ENCODE data around the gene PTPRN2. TPM values are rescaled to one million over a fixed set of nuclear protein-coding genes. Genes with fewer than 3 reads are reported as not detected.

PTPRN2 gene
- total RNA-seq, 1 experiment from 2014 or later, result 0.16 TPM

DNA sequence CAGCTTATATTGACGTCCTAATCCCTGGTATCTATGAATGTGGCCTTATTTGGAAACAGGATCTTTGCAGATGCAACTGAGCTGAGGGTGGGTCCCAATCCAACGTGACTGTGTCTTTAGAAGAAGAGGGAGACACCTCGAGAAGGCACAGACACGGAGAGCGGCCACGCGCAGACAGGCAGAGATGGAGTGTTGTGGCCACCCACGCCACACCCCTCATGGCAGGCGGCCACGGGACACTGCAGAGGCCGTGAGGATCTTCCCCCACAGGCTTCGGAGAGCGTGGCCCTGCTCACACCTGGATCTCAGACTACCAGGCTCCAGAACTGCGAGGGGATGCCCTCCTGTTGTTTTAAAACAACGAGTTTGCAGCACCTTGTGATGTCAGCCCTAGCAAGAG is 1005.9 kb downstream of the PTPRN2 start:
- in situ Hi-C loops (cut with HindIII; ENCODE audit: low pct_unique_long_range_greater_than_20kb, low sequenced_read_pairs), result no loop called here
- DNase-seq (ENCODE audit: low read depth, low spot score), result no peak

DNA sequence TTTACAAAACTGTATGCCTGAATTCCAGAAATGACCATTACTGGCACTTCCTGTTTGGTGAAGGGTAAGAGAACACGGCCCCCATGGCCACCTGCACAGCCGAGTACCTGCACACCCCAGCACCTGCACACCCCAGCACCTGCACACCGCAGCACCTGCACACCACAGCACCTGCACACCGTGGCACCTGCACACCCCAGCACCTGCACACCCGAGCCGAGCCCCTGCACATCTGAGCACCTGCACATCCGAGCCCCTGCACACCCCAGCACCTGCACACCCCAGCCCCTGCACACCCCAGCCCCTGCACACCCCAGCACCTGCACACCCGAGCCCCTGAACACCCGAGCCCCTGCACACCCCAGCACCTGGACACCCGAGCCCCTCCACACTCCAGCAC is 1007.3 kb downstream of the PTPRN2 start:
- in situ Hi-C loops (cut with HindIII; ENCODE audit: low pct_unique_long_range_greater_than_20kb, low sequenced_read_pairs), result no loop called here
- no peak for DNase-seq (ENCODE audit: low read depth, low spot score)

DNA sequence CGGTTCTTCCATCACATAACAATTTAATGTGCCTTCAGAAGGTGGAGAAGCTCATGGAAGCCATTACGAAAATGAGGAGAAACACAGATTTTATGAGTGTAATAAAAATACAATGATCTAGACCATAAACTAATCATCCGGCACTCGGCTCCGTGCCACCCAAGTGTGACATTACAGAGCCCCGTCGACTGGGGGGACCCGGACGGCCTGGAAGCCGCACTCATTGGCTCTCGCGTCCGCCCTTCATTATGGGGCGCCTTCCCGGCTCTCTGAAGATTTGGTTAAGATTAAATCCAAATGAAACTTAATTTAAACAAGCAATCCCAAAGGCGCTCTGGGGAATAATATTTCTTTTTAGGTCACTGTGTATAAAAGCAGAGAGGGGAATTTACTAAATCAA is 1008.2 kb downstream of the PTPRN2 start:
- no peak for DNase-seq (ENCODE audit: low read depth, low spot score)
- in situ Hi-C loops (cut with HindIII; ENCODE audit: low pct_unique_long_range_greater_than_20kb, low sequenced_read_pairs), result no loop called here

DNA sequence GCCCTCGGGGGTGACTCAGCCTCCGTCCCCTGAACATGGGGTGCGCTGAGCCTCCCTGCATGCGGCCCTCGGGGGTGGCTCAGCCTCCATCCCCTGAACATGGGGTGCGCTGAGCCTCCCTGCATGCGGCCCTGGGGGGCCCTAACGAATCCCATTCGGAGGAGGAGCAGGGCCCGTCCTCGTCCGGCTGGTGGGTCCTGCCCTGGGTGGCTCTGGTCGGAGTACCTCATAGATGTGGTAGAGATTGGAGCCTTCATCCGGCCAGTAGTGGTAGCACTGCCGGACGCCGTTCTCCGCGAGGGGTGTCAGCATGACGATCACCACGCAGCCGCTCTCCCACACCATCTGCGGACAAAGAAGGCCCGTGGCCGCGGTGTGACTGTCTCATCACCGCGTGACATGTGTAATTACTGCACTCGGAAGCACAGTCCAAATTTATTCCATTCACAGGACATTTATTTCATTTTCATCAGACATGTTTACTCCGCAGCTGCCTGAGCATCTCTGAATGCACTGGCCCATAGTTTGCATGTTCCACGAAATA is 1009.8 kb downstream of the PTPRN2 start:
- DNase-seq (ENCODE audit: low read depth, low spot score), result no peak
- in situ Hi-C loops (cut with HindIII; ENCODE audit: low pct_unique_long_range_greater_than_20kb, low sequenced_read_pairs), result no loop called here

DNA sequence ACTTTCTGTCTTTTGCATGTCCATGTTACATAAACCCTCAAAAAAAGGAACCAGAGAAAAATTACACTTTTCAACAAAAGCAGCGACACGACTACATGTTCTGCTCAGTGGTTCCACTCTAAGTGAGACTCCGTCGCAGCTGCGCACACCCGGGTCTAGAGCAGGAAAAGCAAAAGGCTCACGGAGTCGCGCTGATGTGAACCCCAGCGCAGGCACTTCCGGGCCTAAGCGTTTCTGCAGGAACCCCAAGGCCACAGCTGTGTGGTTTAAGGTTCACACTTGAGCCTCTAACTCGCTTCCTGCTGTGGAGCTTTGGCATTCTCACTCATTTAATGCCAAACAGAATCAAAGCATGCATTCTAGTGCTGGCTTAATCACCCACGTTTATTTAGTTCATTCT is 1010.6 kb downstream of the PTPRN2 start:
- in situ Hi-C loops (cut with HindIII; ENCODE audit: low pct_unique_long_range_greater_than_20kb, low sequenced_read_pairs), result no loop called here
- no peak for DNase-seq (ENCODE audit: low read depth, low spot score)

DNA sequence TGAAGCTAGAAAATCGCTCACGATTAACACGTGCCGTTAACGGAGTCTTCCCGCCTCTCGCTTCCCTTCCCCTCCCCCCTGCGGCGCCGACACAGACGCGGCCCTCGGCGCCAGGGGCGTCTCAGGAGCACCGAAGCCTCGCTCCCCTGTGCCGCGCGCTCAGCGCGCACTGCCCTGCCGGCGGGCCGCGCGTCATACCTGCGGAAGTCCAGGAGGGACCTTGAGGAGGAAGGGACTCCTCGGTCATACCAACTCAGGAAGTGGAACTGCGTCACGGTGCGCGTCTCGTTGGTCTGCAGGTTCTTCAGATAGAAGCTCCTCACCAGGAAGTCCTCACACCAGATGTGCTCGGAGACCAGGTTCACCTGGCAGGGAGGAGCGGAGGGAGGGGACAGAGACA is 1011.2 kb downstream of the PTPRN2 start:
- in situ Hi-C loops (cut with HindIII; ENCODE audit: low pct_unique_long_range_greater_than_20kb, low sequenced_read_pairs), result no loop called here
- no peak for DNase-seq (ENCODE audit: low read depth, low spot score)

DNA sequence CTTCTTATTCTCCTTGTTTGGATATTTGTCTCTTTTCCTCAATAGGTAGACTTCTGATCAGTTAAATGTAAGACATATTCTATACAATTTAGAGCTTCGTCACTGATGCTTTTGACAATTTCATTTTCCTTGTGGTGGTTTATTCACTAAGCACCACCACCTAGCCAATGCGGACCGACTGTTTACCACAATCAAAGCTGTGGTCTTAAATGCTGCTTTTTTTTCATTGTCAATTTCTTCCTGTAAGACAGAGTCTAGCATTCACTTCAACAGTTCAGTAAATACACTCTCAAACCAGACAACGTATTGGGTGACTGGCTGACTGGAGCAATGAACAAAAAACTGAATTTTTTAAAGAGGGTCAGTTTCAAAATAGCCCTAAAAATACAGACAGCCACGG is 1011.8 kb downstream of the PTPRN2 start:
- DNase-seq (ENCODE audit: low read depth, low spot score), result no peak
- in situ Hi-C loops (cut with HindIII; ENCODE audit: low pct_unique_long_range_greater_than_20kb, low sequenced_read_pairs), result no loop called here

DNA sequence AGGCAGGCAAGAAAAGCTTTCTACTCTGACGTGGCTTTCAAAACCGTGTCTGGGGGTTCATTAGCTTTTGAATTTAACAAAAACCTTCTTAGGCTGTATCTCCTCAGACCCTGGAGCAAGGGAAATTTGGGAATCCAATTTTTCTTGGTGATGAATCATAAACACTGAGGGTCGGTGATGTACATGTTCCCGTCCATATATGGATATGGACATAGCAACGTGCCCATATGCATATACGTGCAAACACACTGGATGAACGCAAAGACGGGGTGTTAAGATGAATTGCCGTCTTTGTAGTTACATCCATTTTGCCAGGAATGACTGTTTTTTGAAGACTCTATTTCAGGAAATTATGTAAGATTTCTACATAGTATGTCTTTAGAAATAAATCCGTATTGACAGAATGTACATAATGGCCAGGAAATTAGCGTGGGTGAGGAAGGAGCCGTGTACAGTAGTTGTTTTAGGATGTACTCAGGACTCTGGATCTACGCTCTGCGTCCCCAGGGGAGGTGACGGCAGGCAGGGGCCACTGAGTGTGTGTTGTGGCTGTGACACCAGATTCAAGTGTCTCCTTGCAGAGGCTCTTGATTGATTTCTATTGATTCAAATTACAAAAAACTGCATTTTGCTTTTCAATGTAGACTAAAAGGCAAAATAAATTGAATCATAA is 1012.6 kb downstream of the PTPRN2 start:
- in situ Hi-C loops (cut with HindIII; ENCODE audit: low pct_unique_long_range_greater_than_20kb, low sequenced_read_pairs), result no loop called here
- no peak for DNase-seq (ENCODE audit: low read depth, low spot score)

DNA sequence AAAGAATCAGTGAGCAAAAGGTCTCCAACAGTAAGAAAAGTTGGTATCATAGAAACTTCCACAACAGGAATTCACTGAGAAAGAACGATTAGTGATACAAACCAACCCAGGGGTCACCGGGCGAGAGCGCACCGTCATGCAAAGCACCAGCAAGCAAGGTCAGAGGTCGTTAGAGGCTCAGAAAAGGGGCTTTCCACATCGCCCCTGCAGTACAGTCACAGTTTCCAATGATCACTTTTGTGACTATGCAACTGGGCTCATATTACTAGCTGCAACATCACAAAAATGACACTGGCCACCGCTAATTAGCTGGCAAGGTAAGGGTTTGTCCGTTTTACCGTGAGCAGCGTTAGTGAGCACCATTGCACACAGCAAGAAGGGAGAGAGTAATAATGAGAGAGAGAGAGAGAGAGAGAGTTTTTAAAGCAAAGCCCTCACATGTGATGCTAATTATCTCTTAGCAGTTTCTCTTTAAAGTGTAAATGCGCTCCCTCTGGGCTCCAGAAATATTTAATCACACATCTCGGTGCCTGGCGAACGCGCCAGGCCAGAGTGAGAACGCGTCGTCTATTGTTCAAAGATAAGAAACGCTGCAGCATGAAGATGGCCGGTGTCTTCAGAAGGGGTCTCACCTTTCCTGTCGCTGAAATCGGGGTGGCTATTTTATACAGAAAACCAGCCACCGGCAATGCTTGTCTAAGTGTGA is 1013.4 kb downstream of the PTPRN2 start:
- DNase-seq (ENCODE audit: low read depth, low spot score), result no peak
- in situ Hi-C loops (cut with HindIII; ENCODE audit: low pct_unique_long_range_greater_than_20kb, low sequenced_read_pairs), result no loop called here

DNA sequence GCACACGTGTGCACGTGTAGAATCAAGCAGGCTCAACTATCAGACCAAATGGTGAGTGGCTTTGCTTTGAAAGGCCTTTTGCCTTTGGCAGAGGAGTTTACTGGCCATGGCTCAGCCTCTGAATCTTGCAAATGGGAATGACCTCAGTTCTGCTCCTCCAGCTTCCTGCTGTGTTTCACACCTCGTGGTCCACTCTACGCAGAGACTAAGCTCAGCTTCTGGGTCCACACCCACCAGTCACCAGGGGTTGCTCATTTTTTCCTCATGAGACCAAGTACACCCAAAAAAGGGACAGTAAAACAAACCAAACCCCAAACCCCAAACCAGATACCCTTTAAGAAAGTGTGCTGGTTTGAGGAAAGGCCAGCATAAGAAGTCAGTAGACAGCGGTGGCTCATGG is 1014.4 kb downstream of the PTPRN2 start:
- no peak for DNase-seq (ENCODE audit: low read depth, low spot score)
- in situ Hi-C loops (cut with HindIII; ENCODE audit: low pct_unique_long_range_greater_than_20kb, low sequenced_read_pairs), result no loop called here

DNA sequence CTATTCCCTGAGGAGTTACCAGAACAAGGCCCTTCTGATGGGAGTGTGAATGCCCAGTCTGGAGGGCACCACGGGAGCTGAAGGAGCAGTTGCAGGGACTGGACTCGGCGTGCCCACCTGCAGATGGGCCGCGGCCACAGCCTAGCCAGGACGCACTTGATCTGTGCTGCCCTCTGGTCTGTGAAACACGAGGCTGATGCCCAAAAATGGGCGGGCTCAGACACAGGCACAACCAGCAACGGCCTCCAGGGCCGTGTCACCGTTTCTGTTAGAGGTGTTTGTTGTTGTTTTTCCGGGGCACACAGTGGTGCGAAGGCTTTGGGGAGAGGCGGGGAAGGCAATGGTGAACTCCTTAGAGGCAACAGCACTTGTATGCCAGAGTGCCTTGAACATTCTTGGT is 1015.0 kb downstream of the PTPRN2 start:
- in situ Hi-C loops (cut with HindIII; ENCODE audit: low pct_unique_long_range_greater_than_20kb, low sequenced_read_pairs), result no loop called here
- DNase-seq (ENCODE audit: low read depth, low spot score), result no peak

DNA sequence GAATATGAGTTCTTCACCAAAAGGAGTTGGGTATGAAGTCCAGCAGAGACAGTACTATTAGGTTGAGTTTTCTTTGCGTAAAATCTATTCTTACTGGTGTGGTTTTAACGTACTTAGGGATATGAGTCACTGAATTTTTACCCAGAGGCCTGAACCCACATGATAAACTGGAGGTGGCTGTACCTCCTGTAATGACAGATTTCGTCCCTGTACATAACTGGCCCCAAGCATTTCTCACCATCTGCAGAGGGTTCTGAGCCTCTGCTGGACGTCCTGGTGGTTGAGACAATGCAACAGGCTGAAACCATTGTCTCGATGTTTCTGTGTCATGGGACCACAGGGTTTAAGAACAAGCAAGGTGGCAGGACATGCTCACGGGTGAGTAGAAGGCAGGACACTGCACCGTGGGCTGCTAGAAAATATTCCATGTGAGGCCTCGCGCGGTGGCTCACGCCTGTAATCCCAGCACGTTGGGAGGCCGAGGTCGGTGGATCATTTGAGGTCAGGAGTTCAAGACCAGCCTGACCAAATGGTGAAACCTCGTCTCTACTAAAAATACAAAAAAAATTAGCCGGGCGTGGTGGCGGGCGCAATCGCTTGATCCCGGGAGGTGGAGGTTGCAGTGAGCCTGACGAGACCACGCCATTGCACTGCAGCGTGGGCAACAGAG is 1017.0 kb downstream of the PTPRN2 start:
- in situ Hi-C loops (cut with HindIII; ENCODE audit: low pct_unique_long_range_greater_than_20kb, low sequenced_read_pairs), result no loop called here
- no peak for DNase-seq (ENCODE audit: low read depth, low spot score)

DNA sequence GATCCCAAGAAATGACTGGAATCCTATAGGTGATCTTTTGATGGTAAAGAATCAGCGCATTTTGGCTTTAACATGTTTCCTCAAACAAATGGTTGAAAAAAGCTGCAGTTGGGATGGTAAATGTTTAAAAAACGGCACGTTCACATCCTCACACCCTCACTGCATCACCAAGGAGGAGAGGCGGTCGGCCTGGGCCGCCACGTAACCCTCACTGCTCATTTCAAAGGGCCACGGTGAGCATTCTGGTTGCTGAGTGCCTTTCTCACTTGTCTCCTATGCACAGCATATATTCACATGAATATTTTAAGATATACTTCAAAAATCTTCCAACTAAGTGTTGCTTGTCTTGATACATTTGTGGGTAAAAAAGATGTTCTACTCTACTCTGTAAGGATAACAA is 1017.7 kb downstream of the PTPRN2 start:
- no peak for DNase-seq (ENCODE audit: low read depth, low spot score)
- in situ Hi-C loops (cut with HindIII; ENCODE audit: low pct_unique_long_range_greater_than_20kb, low sequenced_read_pairs), result no loop called here

DNA sequence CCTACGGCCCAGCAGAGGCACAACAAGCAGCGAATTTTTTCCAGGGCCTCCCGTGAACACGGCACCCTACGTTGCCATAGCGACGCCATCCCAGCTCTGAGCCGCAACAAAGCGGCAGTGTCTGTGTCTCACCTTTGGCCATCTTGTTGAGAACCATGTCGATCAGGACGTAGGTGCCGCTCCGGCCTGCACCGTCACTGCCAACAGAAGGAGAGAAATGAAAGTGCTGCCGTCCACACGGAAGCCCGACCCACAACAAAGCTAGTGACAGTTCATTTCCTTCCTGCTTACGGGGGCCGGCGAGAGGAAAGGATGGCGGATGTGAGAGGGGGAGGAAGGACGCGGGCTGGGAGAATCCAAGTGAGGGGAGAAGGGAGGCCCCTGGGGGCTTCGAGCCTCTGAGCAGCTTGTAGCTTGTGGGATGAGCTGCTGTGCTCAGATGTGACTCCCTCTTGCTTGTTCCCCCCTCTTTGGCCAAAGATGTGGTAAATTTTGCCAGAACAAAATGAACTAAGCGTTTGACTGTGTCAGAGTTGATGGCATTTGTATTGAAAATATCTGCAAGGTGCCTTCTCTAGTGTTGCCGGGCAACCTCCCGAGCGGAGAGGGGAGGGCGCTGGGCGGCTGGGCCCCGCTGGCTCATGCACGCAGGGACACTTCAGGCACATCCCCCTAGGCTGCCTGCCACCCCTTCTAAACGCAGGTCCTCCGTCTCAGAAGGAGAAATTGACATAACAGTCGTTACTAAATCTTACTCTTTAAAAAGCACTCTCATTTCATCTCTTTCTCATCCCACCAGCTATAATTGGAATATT is 1018.6 kb downstream of the PTPRN2 start:
- in situ Hi-C loops (cut with HindIII; ENCODE audit: low pct_unique_long_range_greater_than_20kb, low sequenced_read_pairs), result no loop called here

DNA sequence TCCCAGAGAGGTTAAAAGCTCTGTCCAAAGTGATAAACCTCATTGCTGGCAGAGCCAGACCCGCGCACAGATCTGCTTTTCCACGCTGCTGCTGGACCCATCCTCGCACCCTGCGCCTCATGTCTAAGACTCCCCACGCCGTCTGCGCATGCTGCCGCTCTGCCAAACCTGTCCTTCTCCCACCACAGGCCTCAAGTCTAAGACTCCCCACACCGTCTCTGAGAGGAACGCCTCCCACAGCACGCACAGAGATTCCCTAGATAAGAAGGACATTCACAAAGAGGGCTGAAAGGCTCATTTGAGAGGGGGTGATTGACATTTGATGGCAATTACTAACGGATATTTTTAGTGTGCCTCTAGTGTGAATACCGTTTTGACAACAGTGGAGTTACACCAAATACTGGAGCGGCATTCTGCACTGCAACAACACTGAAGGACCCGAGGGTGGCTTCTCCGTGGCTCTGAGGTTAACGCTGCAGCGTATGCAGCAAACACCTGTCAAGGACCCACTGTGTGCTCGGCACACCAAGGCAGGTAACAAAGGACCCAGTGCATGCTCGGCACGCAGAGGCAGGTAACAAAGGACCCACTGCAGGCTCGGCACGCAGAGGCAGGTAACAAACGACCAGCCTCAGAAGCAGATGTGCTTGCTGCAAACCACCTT is 1019.4 kb downstream of the PTPRN2 start:
- in situ Hi-C loops (cut with HindIII; ENCODE audit: low pct_unique_long_range_greater_than_20kb, low sequenced_read_pairs), result no loop called here
- no peak for DNase-seq (ENCODE audit: low read depth, low spot score)

More for the DNA sequence above, 1018.6 kb downstream of the PTPRN2 start:
- no peak for DNase-seq (ENCODE audit: low read depth, low spot score)

DNA sequence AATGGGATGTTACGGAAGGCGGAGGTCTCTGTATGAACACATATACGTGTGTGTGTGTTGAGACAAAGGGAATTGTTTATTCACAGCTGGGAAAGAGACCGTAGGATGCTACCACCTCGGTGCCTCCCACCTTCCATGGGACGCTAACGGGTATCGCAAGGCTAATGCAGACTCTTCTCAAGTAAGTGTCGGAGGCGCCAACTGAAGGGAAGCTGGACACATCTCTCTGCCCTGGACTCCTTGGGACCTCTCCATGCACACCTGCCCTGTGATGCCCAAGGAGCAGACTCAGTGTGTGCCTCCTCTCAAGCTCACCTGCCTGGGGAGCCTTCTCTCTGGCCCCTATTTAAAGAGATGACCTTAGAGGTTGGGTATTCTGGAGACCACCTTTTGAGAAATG is 1020.0 kb downstream of the PTPRN2 start:
- in situ Hi-C loops (cut with HindIII; ENCODE audit: low pct_unique_long_range_greater_than_20kb, low sequenced_read_pairs), result no loop called here
- no peak for DNase-seq (ENCODE audit: low read depth, low spot score)

DNA sequence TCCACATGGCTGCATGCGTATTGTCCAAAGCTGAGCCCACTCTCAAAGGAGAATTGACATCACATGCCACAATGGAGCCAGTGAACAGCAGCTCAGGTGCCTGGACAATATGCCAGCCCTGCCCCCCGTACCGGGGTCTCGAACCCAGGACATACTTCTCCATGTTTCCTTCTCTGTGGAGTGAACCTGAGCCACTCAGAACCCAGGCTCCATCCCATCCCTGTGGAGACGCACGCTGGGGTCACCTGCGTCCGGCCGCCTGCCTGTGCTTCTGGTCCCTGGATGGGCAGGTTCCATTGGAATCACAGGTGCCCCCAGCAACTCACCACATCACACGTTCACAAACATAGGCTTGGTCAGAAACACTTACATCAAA is 1021.0 kb downstream of the PTPRN2 start:
- in situ Hi-C loops (cut with HindIII; ENCODE audit: low pct_unique_long_range_greater_than_20kb, low sequenced_read_pairs), result no loop called here

More for the DNA sequence above, 1021.0 kb downstream of the PTPRN2 start:
- DNase-seq (ENCODE audit: low read depth, low spot score), result no peak

Measured in SK-MEL-5 (cell line).